Activated naive CD4-positive, alpha-beta T cell treated with anti-CD3 and anti-CD28 coated beads, Interleukin-2, amount 50 U/mL, for 24 hours (primary cell): Measurements from ENCODE around the gene CITED1.

Source experiments
- H3K27ac Mint-ChIP-seq: one replicate; pipeline ENCODE4 v1.8.0; 2021; ENCODE audit warnings: mild to moderate bottlenecking, mixed read lengths
- H3K27me3 Mint-ChIP-seq: one replicate; pipeline ENCODE4 v1.8.0; 2021; ENCODE audit warnings: mixed read lengths
- H3K36me3 Mint-ChIP-seq: one replicate; pipeline ENCODE4 v1.8.0; 2021; ENCODE audit warnings: mixed read lengths
- H3K4me1 Mint-ChIP-seq: one replicate; pipeline ENCODE4 v1.8.0; 2021; ENCODE audit warnings: mixed read lengths
- H3K4me3 Mint-ChIP-seq: one replicate; pipeline ENCODE4 v1.8.0; 2021; ENCODE audit warnings: mild to moderate bottlenecking, mixed read lengths
- H3K9me3 Mint-ChIP-seq: one replicate; pipeline ENCODE4 v1.8.0; 2021; ENCODE audit warnings: mixed read lengths

The CITED1 gene

DNA sequence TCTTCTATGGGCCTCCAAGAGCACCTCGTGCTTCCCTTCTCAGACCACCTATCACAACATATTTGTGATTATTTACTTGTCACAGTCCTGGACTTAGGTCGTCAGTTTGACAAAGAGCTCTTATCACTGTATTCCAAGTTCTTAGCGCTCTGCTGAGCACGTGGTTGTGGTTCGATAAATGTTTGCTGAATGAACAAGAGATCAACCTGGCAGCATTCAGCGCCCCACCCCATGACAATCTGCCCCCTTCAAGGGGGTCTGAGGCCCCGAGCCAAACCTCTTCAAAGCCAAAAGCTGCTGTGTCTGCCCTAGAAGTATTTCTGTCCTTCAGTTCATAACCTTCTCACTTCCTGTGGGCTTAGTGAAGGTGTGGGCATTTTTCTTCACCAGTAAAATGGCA, 43.6 kb downstream of the CITED1 start:
- Mint-ChIP-seq H3K4me1 (no peaks in the 10 kb centered on the region), H3K27ac (no peak overlapping the region), H3K4me3 (no peak overlapping the region), H3K36me3 (no peaks in the 10 kb centered on the region), H3K27me3 (no peaks in the 10 kb centered on the region), H3K9me3 (no peaks in the 10 kb centered on the region)

GRCh38 chrX:72260448-72260847, 45.3 kb downstream of the CITED1 start:
- Mint-ChIP-seq H3K4me3 (no peak overlapping the region), H3K4me1 (no peaks in the 10 kb centered on the region), H3K27ac (no peak overlapping the region), H3K27me3 (peaks cover under 1% of the 10 kb centered on the region), H3K36me3 (no peaks in the 10 kb centered on the region), H3K9me3 (no peaks in the 10 kb centered on the region)

- no peaks in the 10 kb centered on the region for H3K9me3 Mint-ChIP-seq
- no peak overlapping the region for H3K4me3 Mint-ChIP-seq
- H3K27me3 Mint-ChIP-seq = peaks cover 9% of the 10 kb centered on the region
- no peak overlapping the region for H3K27ac Mint-ChIP-seq
- no peaks in the 10 kb centered on the region for H3K36me3 Mint-ChIP-seq
- H3K4me1 Mint-ChIP-seq = peaks cover 3% of the 10 kb centered on the region
These were observed 47.5 kb downstream of the CITED1 start for GRCh38 chrX:72258174-72258573.

GRCh38 chrX:72255864-72256263, 49.9 kb downstream of the CITED1 start:
- Mint-ChIP-seq H3K4me3 (no peak overlapping the region), H3K27me3 (peaks cover 12% of the 10 kb centered on the region), H3K4me1 (peaks cover 3% of the 10 kb centered on the region), H3K27ac (no peak overlapping the region), H3K36me3 (no peaks in the 10 kb centered on the region), H3K9me3 (no peaks in the 10 kb centered on the region)

DNA sequence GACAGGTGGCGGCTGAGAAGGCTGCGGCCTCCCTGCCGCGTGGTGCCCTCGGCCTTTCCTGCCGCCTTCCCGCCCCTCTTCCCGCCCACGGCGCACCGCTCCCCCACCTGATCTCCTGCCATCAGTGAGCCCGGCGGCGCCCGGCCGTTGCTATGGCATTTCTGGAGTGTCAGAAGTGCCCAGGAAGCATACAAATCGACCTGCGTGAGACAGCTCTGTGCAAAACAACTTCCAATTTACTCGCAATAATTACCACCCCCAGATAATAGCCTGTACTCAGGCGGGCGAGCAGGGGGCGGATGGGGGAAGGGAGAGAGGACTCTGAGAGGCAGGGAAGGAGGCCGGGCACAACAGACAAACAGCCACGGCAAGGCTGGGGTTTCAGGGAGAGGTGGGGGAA, 50.3 kb downstream of the CITED1 start:
- H3K27me3 Mint-ChIP-seq = peaks cover 12% of the 10 kb centered on the region
- no peaks in the 10 kb centered on the region for H3K9me3 Mint-ChIP-seq
- no peak overlapping the region for H3K27ac Mint-ChIP-seq
- peaks cover 3% of the 10 kb centered on the region for H3K4me1 Mint-ChIP-seq
- H3K36me3 Mint-ChIP-seq = no peaks in the 10 kb centered on the region
- H3K4me3 Mint-ChIP-seq = no peak overlapping the region

DNA sequence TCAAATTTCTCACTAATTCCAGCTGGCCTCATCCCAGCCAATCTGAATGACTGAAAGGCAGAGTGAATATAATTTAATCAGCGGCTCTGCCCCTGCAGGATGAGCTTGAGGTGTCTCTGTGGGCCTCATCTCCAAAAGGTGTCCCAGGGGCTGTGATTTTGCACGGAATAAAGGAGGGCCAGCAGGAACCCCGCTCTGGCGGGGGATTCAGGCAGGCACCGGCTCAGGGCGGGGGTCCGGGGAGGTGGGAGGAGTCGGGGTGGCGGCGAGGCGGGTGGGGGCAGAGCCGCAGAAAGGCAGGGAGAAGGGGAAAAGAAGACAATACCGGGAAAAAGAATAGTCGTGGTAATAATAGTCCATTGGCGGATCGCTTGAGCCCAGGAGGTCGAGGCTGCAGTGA, 50.9 kb downstream of the CITED1 start:
- H3K4me3 Mint-ChIP-seq = no peak overlapping the region
- H3K4me1 Mint-ChIP-seq = peaks cover 3% of the 10 kb centered on the region
- no peaks in the 10 kb centered on the region for H3K36me3 Mint-ChIP-seq
- H3K9me3 Mint-ChIP-seq = no peaks in the 10 kb centered on the region
- peaks cover 12% of the 10 kb centered on the region for H3K27me3 Mint-ChIP-seq
- peak overlapping the region; percentile 65 for H3K27ac Mint-ChIP-seq

DNA sequence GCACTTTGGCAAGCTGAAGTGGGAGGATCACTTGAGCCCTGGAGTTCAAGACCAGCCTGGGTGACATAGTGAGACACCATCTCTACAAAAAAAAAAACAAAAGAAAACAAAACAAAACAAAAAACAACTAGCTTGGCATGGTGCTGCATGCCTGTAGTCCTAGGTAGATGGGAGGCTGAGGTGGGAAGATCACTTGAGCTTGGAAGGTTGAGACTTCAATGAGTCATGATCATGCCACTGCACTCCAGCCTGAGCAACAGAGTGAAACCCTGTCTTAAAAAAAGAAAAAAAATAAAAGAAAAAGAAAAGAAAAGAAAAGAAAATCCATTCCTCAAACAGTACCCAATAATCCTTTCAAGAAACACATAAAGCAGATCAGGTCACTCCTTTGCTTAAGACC, 52.0 kb downstream of the CITED1 start:
- Mint-ChIP-seq H3K4me1 (peaks cover 3% of the 10 kb centered on the region), H3K36me3 (no peaks in the 10 kb centered on the region), H3K27ac (no peak overlapping the region), H3K4me3 (no peak overlapping the region), H3K9me3 (no peaks in the 10 kb centered on the region), H3K27me3 (peaks cover 12% of the 10 kb centered on the region)
